ENCODE results near the gene ADAMTSL3.

GRCh38 chr15:83837945-83838571 lies 184.1 kb downstream of the ADAMTSL3 start:
- TF ChIP-seq CTCF (IDR thresholded peaks at IDR 0.05; ENCODE audit: low read depth, low read length) (peak; percentile 70), EZH2phosphoT487 (IDR thresholded peaks at IDR 0.05; ENCODE audit: low read depth) (no peak)
